ENCODE measurements around the gene NR5A2. TPM values are rescaled to one million over a fixed set of nuclear protein-coding genes. Genes with fewer than 3 reads are reported as not detected.

NR5A2 gene
- total and polyA plus RNA-seq, 10 donors: 0.02 to 0.63 (median 0.10) TPM; not detected in 3

DNA sequence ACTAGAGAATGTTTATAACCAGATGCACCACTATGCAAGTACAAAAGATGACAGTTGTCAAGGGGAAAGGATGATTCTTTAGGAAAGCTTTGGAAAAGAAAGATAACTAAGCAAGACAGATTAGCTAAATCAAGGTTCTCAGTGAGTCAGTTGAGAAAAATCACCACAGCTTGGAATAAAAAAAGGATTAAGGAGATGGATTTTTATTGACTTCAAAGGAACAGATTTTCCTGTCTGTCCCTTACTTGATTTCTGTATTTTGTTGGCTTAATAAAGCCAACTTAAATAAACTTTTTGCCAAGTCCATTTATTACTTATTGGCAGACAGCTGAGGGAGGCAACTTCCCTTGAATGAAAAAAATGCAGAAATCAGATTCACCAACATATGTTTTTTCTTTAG lies 93.9 kb downstream of the NR5A2 start:
- Histone ChIP-seq H3K4me3 (no peak overlapping the region), H3K4me1 (no peaks in the 10 kb centered on the region), H3K27me3 (replicated peaks in 1 of 7) (no peaks in the 10 kb centered on the region), H3K36me3 (no peaks in the 10 kb centered on the region), H3K27ac (no peak overlapping the region), H3K9me3 (no peaks in the 10 kb centered on the region)
- TF ChIP-seq POLR2AphosphoS5 (IDR thresholded peaks at IDR 0.05) (no peak), POLR2A (IDR thresholded peaks at IDR 0.05) (no peak)
- TF ChIP-seq, protein P1, sequence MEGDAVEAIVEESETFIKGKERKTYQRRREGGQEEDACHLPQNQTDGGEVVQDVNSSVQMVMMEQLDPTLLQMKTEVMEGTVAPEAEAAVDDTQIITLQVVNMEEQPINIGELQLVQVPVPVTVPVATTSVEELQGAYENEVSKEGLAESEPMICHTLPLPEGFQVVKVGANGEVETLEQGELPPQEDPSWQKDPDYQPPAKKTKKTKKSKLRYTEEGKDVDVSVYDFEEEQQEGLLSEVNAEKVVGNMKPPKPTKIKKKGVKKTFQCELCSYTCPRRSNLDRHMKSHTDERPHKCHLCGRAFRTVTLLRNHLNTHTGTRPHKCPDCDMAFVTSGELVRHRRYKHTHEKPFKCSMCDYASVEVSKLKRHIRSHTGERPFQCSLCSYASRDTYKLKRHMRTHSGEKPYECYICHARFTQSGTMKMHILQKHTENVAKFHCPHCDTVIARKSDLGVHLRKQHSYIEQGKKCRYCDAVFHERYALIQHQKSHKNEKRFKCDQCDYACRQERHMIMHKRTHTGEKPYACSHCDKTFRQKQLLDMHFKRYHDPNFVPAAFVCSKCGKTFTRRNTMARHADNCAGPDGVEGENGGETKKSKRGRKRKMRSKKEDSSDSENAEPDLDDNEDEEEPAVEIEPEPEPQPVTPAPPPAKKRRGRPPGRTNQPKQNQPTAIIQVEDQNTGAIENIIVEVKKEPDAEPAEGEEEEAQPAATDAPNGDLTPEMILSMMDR (IDR thresholded peaks at IDR 0.05 in 8 of 11, conservative IDR thresholded peaks at IDR 0.05 in 3 of 11): no peak
- no peak for DNase-seq
- intact Hi-C loops (cut with DNase I; ENCODE audit: low total_unique reads): no loop called here

DNA sequence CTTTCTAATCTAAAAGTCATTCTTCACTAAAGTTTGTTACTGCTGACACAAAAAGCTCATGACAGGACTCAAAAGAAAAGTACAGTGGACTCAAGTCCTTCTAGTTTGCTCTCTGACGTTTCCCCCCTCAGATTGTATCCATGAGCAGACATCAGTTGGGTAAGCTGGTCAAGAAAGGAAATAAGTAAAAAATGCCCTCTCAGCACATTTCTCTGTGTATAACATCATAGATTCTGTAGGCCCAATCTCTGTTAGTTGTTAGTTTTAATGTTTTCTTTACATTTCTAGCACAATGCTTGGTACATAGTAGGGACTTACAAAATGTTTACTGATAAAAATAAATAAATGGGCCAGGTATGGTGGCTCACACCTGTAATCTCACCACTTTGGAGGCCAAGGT lies 96.8 kb downstream of the NR5A2 start:
- no peaks in the 10 kb centered on the region for H3K27me3 ChIP-seq (replicated peaks in 1 of 7)
- H3K4me3 ChIP-seq: no peak overlapping the region
- H3K9me3 ChIP-seq: no peaks in the 10 kb centered on the region
- DNase-seq: no peak
- WGBS, 5 donors: 62 to 80% (median 72%) methylated on average over 1 of the region's 1 CpG
- TF ChIP-seq POLR2A (IDR thresholded peaks at IDR 0.05) (no peak), POLR2AphosphoS5 (IDR thresholded peaks at IDR 0.05) (no peak)
- TF ChIP-seq, protein P1 (IDR thresholded peaks at IDR 0.05 in 8 of 11, conservative IDR thresholded peaks at IDR 0.05 in 3 of 11): no peak
- no peaks in the 10 kb centered on the region for H3K36me3 ChIP-seq
- no peak overlapping the region for H3K27ac ChIP-seq
- intact Hi-C loops (cut with DNase I; ENCODE audit: low total_unique reads): no loop called here
- H3K4me1 ChIP-seq: peaks cover 0 to 5% (median 0%) of the 10 kb centered on the region in 6 donors

DNA sequence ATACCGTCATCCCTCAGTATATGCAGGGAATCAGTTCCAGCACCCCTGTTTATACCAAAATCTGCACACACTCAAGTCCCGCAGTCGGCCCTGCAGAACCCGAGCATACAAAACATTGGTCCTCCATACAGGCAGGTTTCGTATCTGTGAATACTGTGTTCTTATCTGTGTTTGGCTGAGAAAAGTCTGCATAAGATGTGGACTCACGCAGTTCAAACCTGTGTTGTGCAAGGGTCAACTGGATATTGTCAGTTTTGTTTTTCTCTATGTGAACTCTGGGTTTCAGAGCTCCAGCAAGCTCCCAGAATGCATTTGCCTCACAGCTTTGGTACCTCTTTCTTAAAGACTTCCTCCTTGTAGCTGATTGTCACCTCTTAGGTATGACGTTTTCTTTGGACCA lies 100.6 kb downstream of the NR5A2 start:
- peaks cover 0 to 23% (median 5%) of the 10 kb centered on the region in 6 donors for H3K4me1 ChIP-seq
- H3K27me3 ChIP-seq (replicated peaks in 1 of 7): no peaks in the 10 kb centered on the region
- H3K9me3 ChIP-seq: no peaks in the 10 kb centered on the region
- intact Hi-C loops (cut with DNase I; ENCODE audit: low total_unique reads): no loop called here
- no peaks in the 10 kb centered on the region for H3K36me3 ChIP-seq
- DNase-seq: no peak
- TF ChIP-seq, protein P1 (IDR thresholded peaks at IDR 0.05 in 8 of 11, conservative IDR thresholded peaks at IDR 0.05 in 3 of 11): no peak
- TF ChIP-seq POLR2A (IDR thresholded peaks at IDR 0.05) (no peak), POLR2AphosphoS5 (IDR thresholded peaks at IDR 0.05) (no peak)
- 90 to 94% (median 92%) methylated on average over 7 of the region's 7 CpGs for WGBS, 5 donors
- no peak overlapping the region for H3K4me3 ChIP-seq
- H3K27ac ChIP-seq: no peak overlapping the region

GRCh38 chr1:200128944-200129879 lies 101.7 kb downstream of the NR5A2 start:
- H3K4me1 ChIP-seq: peaks cover 0 to 23% (median 5%) of the 10 kb centered on the region in 6 donors
- H3K9me3 ChIP-seq: no peaks in the 10 kb centered on the region
- no peaks in the 10 kb centered on the region for H3K27me3 ChIP-seq (replicated peaks in 1 of 7)
- H3K27ac ChIP-seq: no peak overlapping the region
- no peak overlapping the region for H3K4me3 ChIP-seq
- DNase-seq: no peak
- TF ChIP-seq, protein P1 (IDR thresholded peaks at IDR 0.05 in 8 of 11, conservative IDR thresholded peaks at IDR 0.05 in 3 of 11): no peak
- peak in 1 of 3 donors; percentile 48 for TF ChIP-seq POLR2AphosphoS5 (IDR thresholded peaks at IDR 0.05)
- WGBS, 5 donors: 21 to 37% (median 27%) methylated on average over 5 of the region's 5 CpGs
- no peaks in the 10 kb centered on the region for H3K36me3 ChIP-seq
- intact Hi-C loops (cut with DNase I; ENCODE audit: low total_unique reads): no loop called here
